Endothelial cell of umbilical vein (primary cell): Measurements from ENCODE around the gene ARMH1. TPM values are rescaled to one million over a fixed set of nuclear protein-coding genes. Genes with fewer than 3 reads are reported as not detected.
"Not testable (repeated sequence)": the region's sequence is repeated elsewhere in the genome, so short reads cannot be mapped to it uniquely, and the experiment has no call there.

ENCODE experiments used
- BruUV-seq: library from RNA; stranded (reverse); fragments of 400-500 nt; replicated peaks from 2 replicates; lab custom pipeline; 2021; lab: Mats Ljungman, UMichigan
- CTCF ChIA-PET: fragments of 300-600, 350-600 bp; sonication (Branson Sonifier 250); formaldehyde crosslinking; loops from one replicate; lab custom pipeline; 2021; ENCODE audit warnings: antibody characterized with exemption, inconsistent platforms; lab: Charles Lee
- POLR2A ChIA-PET: fragments of 300-600, 350-600 bp; sonication (Branson Sonifier 250); formaldehyde crosslinking; loops from one replicate; lab custom pipeline; 2021; ENCODE audit warnings: antibody characterized with exemption, inconsistent platforms; lab: Charles Lee
- DNase-seq: peaks from one replicate; pipeline ENCODE4 v3.0.0-alpha.2; 2011; ENCODE audit warnings: low read depth, low spot score
- FAIRE-seq: peaks from 2 replicates; lab custom pipeline; 2011; peaks lifted over from hg19 to GRCh38; lab: Jason Lieb, UNC
- H2AFZ ChIP-seq: 2 replicates; pipeline ENCODE4 v1.6.0; 2012; ENCODE audit warnings: low read depth, low read length, control low read depth, inconsistent platforms
- H3K27ac ChIP-seq: 2 replicates; pipeline ENCODE4 v1.5.1; 2011; ENCODE audit warnings: low read depth, mild to moderate bottlenecking, control low read depth, low read length, moderate library complexity; ENCODE audit not compliant: insufficient read depth
- H3K27me3 ChIP-seq, 2 experiments: 2 replicates each; pipeline versions ENCODE4 v1.6.0 to v1.6.1; 2011; ENCODE audit warnings: low read length in 2 of 2, mixed read lengths in 1 of 2; ENCODE audit not compliant: control insufficient read depth in 2 of 2, insufficient read depth in 2 of 2
- H3K36me3 ChIP-seq, 2 experiments: 2 replicates in 1 of 2; 3 replicates in 1 of 2; pipeline ENCODE4 v1.5.1; 2011; ENCODE audit warnings: low read length in 2 of 2, mild to moderate bottlenecking in 1 of 2, moderate library complexity in 1 of 2; ENCODE audit not compliant: control insufficient read depth in 2 of 2, insufficient read depth in 2 of 2; ENCODE audit errors: extremely low read depth in 1 of 2
- H3K4me1 ChIP-seq: 3 replicates; pipeline ENCODE4 v1.5.1; 2011; ENCODE audit warnings: mild to moderate bottlenecking, low read length; ENCODE audit not compliant: control insufficient read depth, insufficient read depth; ENCODE audit errors: extremely low read depth
- H3K4me2 ChIP-seq: 2 replicates; pipeline ENCODE4 v1.6.1; 2011; ENCODE audit warnings: low read length, control low read depth, mixed read lengths; ENCODE audit not compliant: insufficient read depth
- H3K4me3 ChIP-seq, 3 experiments: fragments of 200-600 bp in 1 of 3; sonication (generic), shearing (Covaris generic) in 1 of 3; replicated peaks in 1 of 3; 2 replicates each; pipeline ENCODE4 v1.5.1; 2011 to 2016; ENCODE audit warnings: control low read depth in 3 of 3, low read length in 3 of 3, mild to moderate bottlenecking in 2 of 3, inconsistent platforms in 1 of 3, low read depth in 1 of 3, moderate library complexity in 1 of 3; ENCODE audit not compliant: insufficient read depth in 1 of 3
- H3K79me2 ChIP-seq: 2 replicates; pipeline ENCODE4 v1.6.0; 2012; ENCODE audit warnings: low read length, inconsistent platforms; ENCODE audit not compliant: control insufficient read depth, insufficient read depth
- H3K9ac ChIP-seq: replicated peaks from 2 replicates; pipeline ENCODE3; 2011; ENCODE audit warnings: low read length, control low read depth; ENCODE audit not compliant: insufficient read depth; ENCODE audit errors: extremely low read depth
- H3K9me1 ChIP-seq: replicated peaks from 3 replicates; pipeline ENCODE4 v1.6.0; 2011; ENCODE audit warnings: mild to moderate bottlenecking, low read length; ENCODE audit not compliant: control insufficient read depth, insufficient read depth; ENCODE audit errors: extremely low read depth
- H3K9me3 ChIP-seq: replicated peaks from 2 replicates; pipeline ENCODE4 v1.5.1; 2012; ENCODE audit warnings: low read length, inconsistent platforms; ENCODE audit not compliant: control insufficient read depth, insufficient read depth
- H4K20me1 ChIP-seq: replicated peaks from 2 replicates; pipeline ENCODE3; 2011; ENCODE audit warnings: mild to moderate bottlenecking, low read length; ENCODE audit not compliant: control insufficient read depth, insufficient read depth; ENCODE audit errors: extremely low read depth
- CTCF ChIP-seq, 2 donors: IDR thresholded peaks; 1 replicate in 1 of 2; 2 replicates in 1 of 2; pipeline ENCODE4 v1.5.1; 2011; ENCODE audit warnings: low read length in 2 of 2, mild to moderate bottlenecking in 2 of 2, moderate library complexity in 2 of 2, control low read depth in 1 of 2, inconsistent platforms in 1 of 2, low read depth in 1 of 2; ENCODE audit not compliant: insufficient read depth in 1 of 2; ENCODE audit errors: extremely low read depth in 1 of 2
- EZH2 ChIP-seq: IDR thresholded peaks from 2 replicates; pipeline ENCODE4 v1.6.1; 2012; ENCODE audit warnings: borderline replicate concordance, low read depth, mild to moderate bottlenecking, moderate library complexity, low read length, inconsistent platforms; ENCODE audit not compliant: severe bottlenecking
- FOS ChIP-seq: IDR thresholded peaks from 2 replicates; pipeline ENCODE4 v1.6.1; 2011; ENCODE audit warnings: mild to moderate bottlenecking, low read length, moderate library complexity, borderline replicate concordance; ENCODE audit not compliant: insufficient read depth
- GATA2 ChIP-seq: IDR thresholded peaks from 2 replicates; pipeline ENCODE4 v1.7.0; 2011; ENCODE audit warnings: low read depth, mild to moderate bottlenecking, moderate library complexity, mixed read lengths, low read length; ENCODE audit not compliant: insufficient read length, insufficient read depth
- MAX ChIP-seq: IDR thresholded peaks from 2 replicates; pipeline ENCODE4 v1.6.1; 2011; ENCODE audit not compliant: insufficient read depth, insufficient read length
- MYC ChIP-seq: IDR thresholded peaks from one replicate; pipeline ENCODE4 v1.6.1; 2011; ENCODE audit warnings: mild to moderate bottlenecking, low read depth, low read length
- POLR2A ChIP-seq: IDR thresholded peaks from 2 replicates; pipeline ENCODE4 v1.6.1; 2012; ENCODE audit warnings: low read depth, mild to moderate bottlenecking, control low read depth, low read length
- POLR2AphosphoS5 ChIP-seq: IDR thresholded peaks from 2 replicates; pipeline ENCODE4 v1.6.1; 2012; ENCODE audit warnings: low read depth, mild to moderate bottlenecking, control low read depth, low read length, moderate library complexity; ENCODE audit not compliant: insufficient read depth
- dilution Hi-C: fragments of 300-500 bp; cut with MboI; formaldehyde crosslinking; loops from one replicate; pipeline ENCODE4 v1.15.0; 2019; ENCODE audit warnings: low sequenced_read_pairs; ENCODE audit not compliant: extremely low pct_ligation_motif_present
- intact Hi-C: fragments of 100-400 bp; cut with micrococcal nuclease; formaldehyde crosslinking; loops from one replicate; pipeline ENCODE4 v1.10.0; 2022
- polyA plus RNA-seq, 4 experiments: library from polyadenylated mRNA; depleted of rRNA in 3 of 4; stranded (reverse) in 3 of 4; unstranded in 1 of 4; fragments of >200 nt; gene quantifications; 2 replicates each; pipeline versions ENCODE4 v1.2.1 to v1.2.3, GENCODE V29; 2011 to 2012; ENCODE audit warnings: missing spikeins in 1 of 4
- total RNA-seq: library from RNA; stranded (reverse); gene quantifications from 2 replicates; pipeline ENCODE4 v1.2.3, GENCODE V29; 2021

The ARMH1 gene
- total and polyA plus RNA-seq, 2 donors (not counting 3 experiments of a cell fraction or from before 2014, with no cell fraction given): 0.17 TPM; not detected in 1

GRCh38 chr1:44664730-44665370 is 9.7 kb upstream of the ARMH1 start:
- Histone ChIP-seq H3K4me2 (no peak overlapping the region), H3K27me3 (no peaks in the 10 kb centered on the region), H3K36me3 (no peaks in the 10 kb centered on the region), H3K4me1 (no peaks in the 10 kb centered on the region), H3K79me2 (no peaks in the 10 kb centered on the region), H4K20me1 (no peaks in the 10 kb centered on the region), H3K27ac (no peak overlapping the region), H2AFZ (no peak overlapping the region), H3K4me3 (no peak overlapping the region), H3K9me1 (no peaks in the 10 kb centered on the region), H3K9me3 (no peaks in the 10 kb centered on the region), H3K9ac (no peak overlapping the region)
- ChIA-PET POLR2A (interaction anchor here (1.0 kb wide), 1 partner anchor 9 kb away, joined by 5 read pairs; the partner anchor contains the start of genes ARMH1 and TMEM53), CTCF (interaction anchor here (1.0 to 3.6 kb wide), 2 partner anchors 9 to 12 kb away, joined by 6 to 18 read pairs; no protein-coding TSS in a partner anchor)
- intact Hi-C loops (no loop called here), dilution Hi-C loops (no loop called here)
- BruUV-seq: no TSS peak
- no peak for DNase-seq
- no peak for TF ChIP-seq POLR2A
- no peak for TF ChIP-seq CTCF (IDR thresholded peaks at IDR 0.05; ENCODE audit: extremely low read depth in 1 of 2, insufficient read depth in 1 of 2, low read depth in 1 of 2, low read length in 2 of 2)
- TF ChIP-seq POLR2AphosphoS5: no peak
- TF ChIP-seq FOS: no peak
- no peak for TF ChIP-seq MAX
- no peak for TF ChIP-seq MYC
- no peak for TF ChIP-seq EZH2
- TF ChIP-seq GATA2: no peak
- FAIRE-seq: no peak

- H3K9me3 ChIP-seq, H3K9ac ChIP-seq, H3K27ac ChIP-seq, BruUV-seq, DNase-seq, H4K20me1 ChIP-seq, H3K9me1 ChIP-seq, CTCF ChIA-PET, H3K4me3 ChIP-seq, POLR2A ChIA-PET, dilution Hi-C loops, H3K27me3 ChIP-seq, FAIRE-seq, intact Hi-C loops, H3K36me3 ChIP-seq, H3K79me2 ChIP-seq, H3K4me2 ChIP-seq, H3K4me1 ChIP-seq, H2AFZ ChIP-seq: not testable (repeated sequence)
Measured at GRCh38 chr1:44666719-44667118, 7.8 kb upstream of the ARMH1 start.
